HG03135 (cell line): Measurements from ENCODE around the gene B3GAT1.

Experiments used
- ATAC-seq: cut with Tn5 transposase; IDR thresholded peaks from one replicate; pipeline ENCODE4 v1.9.1; 2021; ENCODE audit warnings: mild to moderate bottlenecking, moderate library complexity; ENCODE audit not compliant: unreplicated experiment

The B3GAT1 gene

GRCh38 chr11:134392953-134393615 lies 19.0 kb downstream of the B3GAT1 start:
- no peak for ATAC-seq

- ATAC-seq, result no peak
Observed at GRCh38 chr11:134391656-134392055, 20.4 kb downstream of the B3GAT1 start.

- no peak for ATAC-seq
Observed at GRCh38 chr11:134390706-134391569, 21.1 kb downstream of the B3GAT1 start.

- no peak for ATAC-seq
Observed at GRCh38 chr11:134389464-134390180, 22.4 kb downstream of the B3GAT1 start.

- ATAC-seq, result no peak
Observed at GRCh38 chr11:134388590-134388989, 23.5 kb downstream of the B3GAT1 start.

- no peak for ATAC-seq
Observed at GRCh38 chr11:134387501-134387900, 24.5 kb downstream of the B3GAT1 start.

GRCh38 chr11:134386945-134387344 lies 25.1 kb downstream of the B3GAT1 start:
- no peak for ATAC-seq

- no peak for ATAC-seq
Observed at GRCh38 chr11:134385774-134386565, 26.1 kb downstream of the B3GAT1 start.

- no peak for ATAC-seq
Observed at GRCh38 chr11:134385171-134385570, 26.9 kb downstream of the B3GAT1 start.

GRCh38 chr11:134384406-134384805 lies 27.6 kb downstream of the B3GAT1 start:
- no peak for ATAC-seq

- no peak for ATAC-seq
Observed at GRCh38 chr11:134383576-134384221, 28.3 kb downstream of the B3GAT1 start.

GRCh38 chr11:134382830-134383229 lies 29.2 kb downstream of the B3GAT1 start:
- no peak for ATAC-seq

GRCh38 chr11:134382257-134382656 lies 29.8 kb downstream of the B3GAT1 start:
- no peak for ATAC-seq

GRCh38 chr11:134380785-134381184 lies 31.3 kb downstream of the B3GAT1 start:
- ATAC-seq, result no peak

GRCh38 chr11:134380229-134380628 lies 31.8 kb downstream of the B3GAT1 start:
- ATAC-seq, result no peak

GRCh38 chr11:134379241-134379640 lies 32.8 kb downstream of the B3GAT1 start:
- ATAC-seq, result no peak

GRCh38 chr11:134377876-134378275 lies 34.2 kb downstream of the B3GAT1 start:
- ATAC-seq, result no peak

GRCh38 chr11:134376150-134376921 lies 35.7 kb downstream of the B3GAT1 start:
- ATAC-seq, result no peak

- ATAC-seq, result no peak
Observed at GRCh38 chr11:134374891-134375550, 37.0 kb downstream of the B3GAT1 start.
